Activated CD4-positive, alpha-beta T cell treated with anti-CD3 and anti-CD28 coated beads for 36 hours (primary cell): ENCODE measurements around the gene ACVR1. TPM values are rescaled to one million over a fixed set of nuclear protein-coding genes. Genes with fewer than 3 reads are reported as not detected.
"Not testable (repeated sequence)": the region's sequence is repeated elsewhere in the genome, so short reads cannot be mapped to it uniquely, and the experiment has no call there.

Source experiments
- ATAC-seq: fragments of 200-7000 bp; cut with Tn5 transposase; one replicate; pipeline ENCODE4 v1.10.0; 2021; ENCODE audit warnings: mild to moderate bottlenecking, moderate library complexity
- CTCF ChIA-PET: fragments of 350-600 bp; sonication (Branson Sonifier 250); formaldehyde crosslinking; loops from one replicate; lab custom pipeline; 2021; ENCODE audit warnings: antibody characterized with exemption; lab: Charles Lee
- POLR2A ChIA-PET: fragments of 350-600 bp; sonication (Branson Sonifier 250); formaldehyde crosslinking; loops from one replicate; lab custom pipeline; 2021; ENCODE audit warnings: antibody characterized with exemption, inconsistent platforms; lab: Charles Lee
- DNase-seq: peaks from one replicate; pipeline ENCODE4 v3.0.0-alpha.2; 2020
- H3K27ac Mint-ChIP-seq: one replicate; pipeline ENCODE4 v1.8.0; 2021; ENCODE audit warnings: mixed read lengths
- H3K27me3 Mint-ChIP-seq: one replicate; pipeline ENCODE4 v1.8.0; 2021; ENCODE audit warnings: mixed read lengths
- H3K36me3 Mint-ChIP-seq: one replicate; pipeline ENCODE4 v1.8.0; 2021; ENCODE audit warnings: low read depth, mixed read lengths
- H3K4me1 Mint-ChIP-seq: one replicate; pipeline ENCODE4 v1.8.0; 2021; ENCODE audit warnings: mixed read lengths
- H3K4me3 Mint-ChIP-seq: one replicate; pipeline ENCODE4 v1.8.0; 2021; ENCODE audit warnings: mild to moderate bottlenecking, moderate library complexity, mixed read lengths
- H3K9me3 Mint-ChIP-seq: one replicate; pipeline ENCODE4 v1.8.0; 2021; ENCODE audit warnings: low read depth, mixed read lengths
- intact Hi-C, 2 experiments: fragments of 100-400 bp; cut with DNase I in 1 of 2; cut with micrococcal nuclease in 1 of 2; formaldehyde crosslinking; loops; one replicate each; pipeline versions ENCODE4 v1.14.2 to v1.15.1; 2022 to 2024; cut with DNase I, micrococcal nuclease
- total RNA-seq, 2 experiments: library from RNA; stranded (reverse); gene quantifications; one replicate each; pipeline ENCODE4 v1.2.3, GENCODE V29; 2021

Gene ACVR1
- total RNA-seq, 2 experiments from 2014 or later = 17.1 to 23.0 TPM

- DNase-seq (peak; percentile 21), ATAC-seq (no peak)
- ChIA-PET POLR2A (interaction anchor here (0.7 to 1.1 kb wide), 2 partner anchors 19 to 490 kb away, joined by 3 to 6 read pairs; partner anchors contain the start of gene ACVR1), CTCF (interaction anchor here (0.8 to 1.5 kb wide), 5 partner anchors 19 to 402 kb away, joined by 3 to 5 read pairs (median 3); partner anchors contain the start of gene ACVR1)
- Mint-ChIP-seq H3K4me1 (peaks cover 89% of the 10 kb centered on the region), H3K27ac (peak overlapping the region; percentile 82), H3K9me3 (no peaks in the 10 kb centered on the region), H3K27me3 (no peaks in the 10 kb centered on the region), H3K36me3 (peaks cover 7% of the 10 kb centered on the region), H3K4me3 (no peak overlapping the region)
- intact Hi-C loops = loop anchor here (5.0 to 10.0 kb wide), 7 partner anchors 113 to 1563 kb away; partner anchors contain the start of genes ACVR1C (in 2 of the 2) and NR4A2 (in 1 of the 2)
Observed at GRCh38 chr2:157894694-157895435, 18.7 kb upstream of the ACVR1 start.

GRCh38 chr2:157893611-157894010 lies 17.5 kb upstream of the ACVR1 start:
- ChIA-PET CTCF (interaction anchor here (1.5 kb wide), 1 partner anchor 14 kb away, joined by 5 read pairs; no protein-coding TSS in a partner anchor), POLR2A (no interaction called here)
- no peak overlapping the region for H3K4me3 Mint-ChIP-seq
- no peak overlapping the region for H3K27ac Mint-ChIP-seq
- H3K27me3 Mint-ChIP-seq = no peaks in the 10 kb centered on the region
- peaks cover 7% of the 10 kb centered on the region for H3K36me3 Mint-ChIP-seq
- peaks cover 82% of the 10 kb centered on the region for H3K4me1 Mint-ChIP-seq
- H3K9me3 Mint-ChIP-seq = no peaks in the 10 kb centered on the region
- intact Hi-C loops = loop anchor here in 1 of 2 experiments (10.0 kb wide), 1 partner anchor 589 kb away; no protein-coding TSS in a partner anchor
- DNase-seq (no peak), ATAC-seq (no peak)

- Mint-ChIP-seq H3K4me3 (no peak overlapping the region), H3K9me3 (no peaks in the 10 kb centered on the region), H3K36me3 (peaks cover 5% of the 10 kb centered on the region), H3K27me3 (no peaks in the 10 kb centered on the region), H3K4me1 (peaks cover 69% of the 10 kb centered on the region), H3K27ac (peak overlapping the region; percentile 86)
- POLR2A ChIA-PET = no interaction called here
- no peak for DNase-seq
- no peak for ATAC-seq
- intact Hi-C loops = loop anchor here in 1 of 2 experiments (10.0 kb wide), 1 partner anchor 587 kb away; no protein-coding TSS in a partner anchor
- CTCF ChIA-PET = interaction anchor here (0.6 to 3.4 kb wide), 7 partner anchors 9 to 476 kb away, joined by 3 to 16 read pairs (median 3); partner anchors contain the start of genes ACVR1 and ACVR1C
Observed at GRCh38 chr2:157891643-157892041, 15.5 kb upstream of the ACVR1 start.

- POLR2A ChIA-PET = no interaction called here
- H3K4me3 Mint-ChIP-seq = no peak overlapping the region
- no peaks in the 10 kb centered on the region for H3K27me3 Mint-ChIP-seq
- DNase-seq (no peak), ATAC-seq (no peak)
- peaks cover 64% of the 10 kb centered on the region for H3K4me1 Mint-ChIP-seq
- CTCF ChIA-PET = interaction anchor here (0.6 to 3.4 kb wide), 4 partner anchors 14 to 294 kb away, joined by 3 to 16 read pairs (median 4); partner anchors contain the start of genes ACVR1 and ACVR1C
- peak overlapping the region; percentile 86 for H3K27ac Mint-ChIP-seq
- no peaks in the 10 kb centered on the region for H3K9me3 Mint-ChIP-seq
- intact Hi-C loops = loop anchor here in 1 of 2 experiments (10.0 kb wide), 1 partner anchor 586 kb away; no protein-coding TSS in a partner anchor
- H3K36me3 Mint-ChIP-seq = peaks cover under 1% of the 10 kb centered on the region
Observed at GRCh38 chr2:157890969-157891642, 15.0 kb upstream of the ACVR1 start.

- no peaks in the 10 kb centered on the region for H3K36me3 Mint-ChIP-seq
- ChIA-PET POLR2A (no interaction called here), CTCF (interaction anchor here (1.0 to 1.3 kb wide), 2 partner anchors 10 kb away, joined by 3 to 4 read pairs; no protein-coding TSS in a partner anchor)
- H3K9me3 Mint-ChIP-seq = no peaks in the 10 kb centered on the region
- H3K4me3 Mint-ChIP-seq = no peak overlapping the region
- peaks cover 39% of the 10 kb centered on the region for H3K4me1 Mint-ChIP-seq
- intact Hi-C loops = no loop called here
- H3K27me3 Mint-ChIP-seq = no peaks in the 10 kb centered on the region
- no peak overlapping the region for H3K27ac Mint-ChIP-seq
- no peak for ATAC-seq
- DNase-seq = no peak
Observed at GRCh38 chr2:157887946-157888345, 11.8 kb upstream of the ACVR1 start.

- CTCF ChIA-PET = interaction anchor here (1.8 kb wide), 1 partner anchor 12 kb away, joined by 3 read pairs; no protein-coding TSS in a partner anchor
- H3K4me3 Mint-ChIP-seq, ATAC-seq, H3K36me3 Mint-ChIP-seq, DNase-seq, H3K9me3 Mint-ChIP-seq, intact Hi-C loops, H3K4me1 Mint-ChIP-seq, H3K27me3 Mint-ChIP-seq, POLR2A ChIA-PET, H3K27ac Mint-ChIP-seq: not testable (repeated sequence)
Observed at GRCh38 chr2:157884533-157884932, 8.4 kb upstream of the ACVR1 start.

- DNase-seq (no peak), ATAC-seq (no peak)
- Mint-ChIP-seq H3K36me3 (peaks cover 4% of the 10 kb centered on the region), H3K27me3 (no peaks in the 10 kb centered on the region), H3K27ac (no peak overlapping the region), H3K4me1 (peaks cover 18% of the 10 kb centered on the region), H3K4me3 (no peak overlapping the region), H3K9me3 (no peaks in the 10 kb centered on the region)
- intact Hi-C loops = no loop called here
- POLR2A ChIA-PET = no interaction called here
- CTCF ChIA-PET = no interaction called here
Observed at GRCh38 chr2:157880927-157881326, 4.8 kb upstream of the ACVR1 start.

- peaks cover 38% of the 10 kb centered on the region for H3K4me1 Mint-ChIP-seq
- no peaks in the 10 kb centered on the region for H3K27me3 Mint-ChIP-seq
- peak overlapping the region; percentile 69 for H3K4me3 Mint-ChIP-seq
- CTCF ChIA-PET = interaction anchor here (0.7 to 3.4 kb wide), 9 partner anchors 10 to 571 kb away, joined by 3 to 30 read pairs (median 6); no protein-coding TSS in a partner anchor
- H3K27ac Mint-ChIP-seq = no peak overlapping the region
- DNase-seq = no peak
- POLR2A ChIA-PET = interaction anchor here (3.7 kb wide), 1 partner anchor 21 kb away, joined by 29 read pairs; no protein-coding TSS in a partner anchor
- intact Hi-C loops = loop anchor here (2.0 to 10.0 kb wide), 6 partner anchors 41 to 579 kb away; partner anchors contain the start of genes CCDC148 (in 2 of the 2) and PKP4 (in 2 of the 2)
- peaks cover 13% of the 10 kb centered on the region for H3K36me3 Mint-ChIP-seq
- no peak for ATAC-seq
- no peaks in the 10 kb centered on the region for H3K9me3 Mint-ChIP-seq
Observed at GRCh38 chr2:157877761-157878400, 1.8 kb upstream of the ACVR1 start.

GRCh38 chr2:157876786-157877138 lies 632 bp upstream of the ACVR1 start:
- Mint-ChIP-seq H3K4me1 (peaks cover 49% of the 10 kb centered on the region), H3K27ac (peak overlapping the region; percentile 62), H3K9me3 (no peaks in the 10 kb centered on the region), H3K4me3 (peak overlapping the region; percentile 69), H3K27me3 (no peaks in the 10 kb centered on the region), H3K36me3 (peaks cover 15% of the 10 kb centered on the region)
- peak; percentile 3 for ATAC-seq
- POLR2A ChIA-PET = interaction anchor here (0.6 to 3.7 kb wide), 5 partner anchors 12 to 238 kb away, joined by 3 to 29 read pairs (median 6); no protein-coding TSS in a partner anchor
- CTCF ChIA-PET = interaction anchor here (0.9 to 3.4 kb wide), 15 partner anchors 8 to 550 kb away, joined by 3 to 30 read pairs (median 4); no protein-coding TSS in a partner anchor
- intact Hi-C loops = loop anchor here (1.0 to 10.0 kb wide), 10 partner anchors 11 to 580 kb away; partner anchors contain the start of genes CCDC148 (in 2 of the 2), PKP4 (in 2 of the 2) and ACVR1C (in 1 of the 2)
- DNase-seq = no peak

- H3K4me1 Mint-ChIP-seq = peaks cover 61% of the 10 kb centered on the region
- H3K9me3 Mint-ChIP-seq = no peaks in the 10 kb centered on the region
- H3K36me3 Mint-ChIP-seq = peaks cover 22% of the 10 kb centered on the region
- DNase-seq (peak; percentile 72), ATAC-seq (peak; percentile 54)
- ChIA-PET POLR2A (interaction anchor here (1.0 to 3.7 kb wide), 5 partner anchors 11 to 38 kb away, joined by 3 to 29 read pairs (median 6); no protein-coding TSS in a partner anchor), CTCF (interaction anchor here (1.2 to 3.4 kb wide), 7 partner anchors 9 to 415 kb away, joined by 3 to 30 read pairs (median 6); no protein-coding TSS in a partner anchor)
- peak overlapping the region; percentile 91 for H3K27ac Mint-ChIP-seq
- no peaks in the 10 kb centered on the region for H3K27me3 Mint-ChIP-seq
- intact Hi-C loops = loop anchor here (1.0 to 10.0 kb wide), 11 partner anchors 10 to 581 kb away; partner anchors contain the start of genes CCDC148 (in 2 of the 2), PKP4 (in 2 of the 2) and ACVR1C (in 1 of the 2)
- peak overlapping the region; percentile 89 for H3K4me3 Mint-ChIP-seq
Observed at GRCh38 chr2:157875641-157876065, 477 bp downstream of the ACVR1 start.
